Memory B cell (primary cell): ENCODE measurements around the gene SIK3.
"Not testable (repeated sequence)": the region's sequence is repeated elsewhere in the genome, so short reads cannot be mapped to it uniquely, and the experiment has no call there.

Experiments used
- ATAC-seq: fragments of 150-1000 bp; cut with Tn5 transposase; 2 replicates; pipeline ENCODE4 v1.10.0; 2021; ENCODE audit warnings: low read depth, mild to moderate bottlenecking, moderate library complexity
- DNase-seq, 2 donors: peaks; one replicate each; pipeline ENCODE4 v3.0.0; 2022; ENCODE audit warnings: low spot score in 2 of 2
- H3K27ac Mint-ChIP-seq: one replicate; pipeline ENCODE4 v1.8.0; 2022; ENCODE audit warnings: mild to moderate bottlenecking, moderate library complexity, mixed read lengths
- H3K27me3 Mint-ChIP-seq: one replicate; pipeline ENCODE4 v1.8.0; 2022; ENCODE audit warnings: mixed read lengths
- H3K36me3 Mint-ChIP-seq: one replicate; pipeline ENCODE4 v1.8.0; 2022; ENCODE audit warnings: mild to moderate bottlenecking, mixed read lengths
- H3K4me1 Mint-ChIP-seq: one replicate; pipeline ENCODE4 v1.8.0; 2022; ENCODE audit warnings: mixed read lengths
- H3K4me3 Mint-ChIP-seq: one replicate; pipeline ENCODE4 v1.8.0; 2022; ENCODE audit warnings: mild to moderate bottlenecking, moderate library complexity, mixed read lengths
- H3K9me3 Mint-ChIP-seq: one replicate; pipeline ENCODE4 v1.8.0; 2022; ENCODE audit warnings: mixed read lengths

The SIK3 gene

DNA sequence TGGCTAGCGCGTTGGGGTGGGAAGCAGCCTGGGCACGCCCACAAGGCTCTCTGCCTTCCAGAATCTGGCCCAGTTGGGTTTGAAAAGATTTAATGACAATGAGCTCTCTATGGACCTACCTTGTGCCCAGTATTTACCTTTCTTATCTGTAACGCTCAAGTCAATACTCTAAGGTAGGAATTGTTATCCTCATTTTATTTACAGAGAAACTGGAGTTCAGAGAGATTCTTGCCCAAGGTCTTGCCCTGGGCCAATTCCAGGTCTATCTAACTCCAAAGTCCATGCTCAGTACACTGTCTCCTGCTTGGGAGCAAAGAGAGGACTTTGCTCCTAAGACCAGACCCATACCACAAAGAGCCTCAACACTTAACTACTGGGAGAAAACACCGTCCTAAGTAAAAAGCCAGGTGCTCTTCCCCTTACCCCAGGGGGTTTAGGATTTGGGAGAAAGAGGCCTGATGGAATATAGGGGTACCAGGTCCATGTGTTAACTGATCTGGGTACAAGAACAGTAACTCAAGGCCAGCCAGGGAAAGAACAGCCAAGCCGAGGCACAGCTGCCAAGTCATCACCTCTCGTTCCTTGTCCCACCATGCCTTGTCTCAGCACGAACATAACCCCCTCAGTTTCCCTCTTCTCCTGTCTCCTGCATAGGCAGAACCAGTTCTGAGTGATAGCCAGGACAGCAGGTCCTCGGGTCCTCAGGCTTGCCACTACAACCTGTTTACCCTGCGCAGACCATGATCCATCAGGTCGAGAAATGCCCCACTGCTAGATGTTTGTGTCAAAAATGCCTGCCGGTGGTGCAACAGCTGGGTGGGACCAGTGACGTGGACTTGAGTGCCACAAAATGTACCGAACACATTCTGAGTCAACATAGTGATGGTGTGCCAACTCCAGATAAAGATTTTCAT lies 289.7 kb downstream of the SIK3 start:
- H3K9me3 Mint-ChIP-seq: no peaks in the 10 kb centered on the region
- H3K36me3 Mint-ChIP-seq: no peaks in the 10 kb centered on the region
- H3K27me3 Mint-ChIP-seq: peaks cover 10% of the 10 kb centered on the region
- no peaks in the 10 kb centered on the region for H3K4me1 Mint-ChIP-seq
- DNase-seq (no peak), ATAC-seq (no peak)
- no peak overlapping the region for H3K4me3 Mint-ChIP-seq
- no peak overlapping the region for H3K27ac Mint-ChIP-seq

DNA sequence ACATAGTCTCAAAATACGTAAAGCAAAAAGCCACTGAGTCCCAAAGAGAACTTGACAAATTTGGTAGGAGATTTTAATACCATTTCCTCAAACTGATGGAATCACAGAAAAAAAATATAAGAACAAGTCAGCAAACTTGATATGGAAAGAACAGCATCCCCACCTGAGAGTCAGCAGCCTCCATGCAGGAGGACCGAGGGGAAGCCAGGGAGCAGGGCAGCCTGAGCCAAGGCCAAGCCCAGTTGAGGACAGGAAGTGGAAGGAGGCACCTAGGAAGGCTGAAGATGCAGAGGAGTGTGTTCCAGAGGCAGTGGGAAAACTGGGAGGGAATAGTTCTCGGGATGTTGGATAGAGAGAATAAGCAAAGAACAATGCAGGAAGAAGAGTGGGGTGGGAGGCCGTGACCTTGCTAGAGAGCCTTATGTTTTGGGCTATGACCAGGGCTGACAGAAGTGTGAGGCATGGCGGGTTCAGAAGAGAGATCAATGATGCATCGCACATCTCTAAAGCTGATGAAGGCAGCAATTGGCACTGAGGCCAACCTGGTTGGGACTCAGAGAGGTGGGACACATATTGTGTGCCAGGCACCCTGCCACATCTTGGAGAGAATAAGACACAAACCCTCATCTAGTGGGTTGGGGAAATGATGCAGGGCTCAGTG lies 290.5 kb downstream of the SIK3 start:
- no peak for DNase-seq
- Mint-ChIP-seq H3K4me3 (no peak overlapping the region), H3K27ac (no peak overlapping the region), H3K4me1 (no peaks in the 10 kb centered on the region), H3K27me3 (peaks cover 13% of the 10 kb centered on the region), H3K9me3 (no peaks in the 10 kb centered on the region), H3K36me3 (no peaks in the 10 kb centered on the region)
- no peak for ATAC-seq

DNA sequence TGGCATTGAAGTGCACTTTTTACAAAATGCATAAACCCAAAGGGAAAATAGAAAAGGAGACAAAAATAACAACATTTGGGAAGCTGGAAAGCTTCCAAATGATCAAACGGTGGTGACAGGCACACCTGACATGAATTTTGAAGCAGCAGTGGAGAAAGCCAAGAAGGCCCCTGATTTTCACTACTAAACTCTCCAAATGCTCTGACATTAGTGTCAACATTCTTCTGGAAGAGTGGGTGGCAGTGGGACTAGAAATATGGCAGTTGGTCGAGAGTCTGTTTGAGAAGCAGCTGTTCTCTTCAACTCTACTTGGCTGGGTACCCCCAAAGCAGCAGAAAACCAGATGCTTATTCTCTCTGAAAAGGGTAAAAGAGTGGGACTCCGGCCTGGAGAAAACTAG lies 294.2 kb downstream of the SIK3 start:
- no peak for DNase-seq
- no peaks in the 10 kb centered on the region for H3K4me1 Mint-ChIP-seq
- H3K27ac Mint-ChIP-seq: no peak overlapping the region
- no peaks in the 10 kb centered on the region for H3K9me3 Mint-ChIP-seq
- no peak overlapping the region for H3K4me3 Mint-ChIP-seq
- H3K36me3 Mint-ChIP-seq: peaks cover 1% of the 10 kb centered on the region
- peaks cover 20% of the 10 kb centered on the region for H3K27me3 Mint-ChIP-seq
- ATAC-seq: no peak

DNA sequence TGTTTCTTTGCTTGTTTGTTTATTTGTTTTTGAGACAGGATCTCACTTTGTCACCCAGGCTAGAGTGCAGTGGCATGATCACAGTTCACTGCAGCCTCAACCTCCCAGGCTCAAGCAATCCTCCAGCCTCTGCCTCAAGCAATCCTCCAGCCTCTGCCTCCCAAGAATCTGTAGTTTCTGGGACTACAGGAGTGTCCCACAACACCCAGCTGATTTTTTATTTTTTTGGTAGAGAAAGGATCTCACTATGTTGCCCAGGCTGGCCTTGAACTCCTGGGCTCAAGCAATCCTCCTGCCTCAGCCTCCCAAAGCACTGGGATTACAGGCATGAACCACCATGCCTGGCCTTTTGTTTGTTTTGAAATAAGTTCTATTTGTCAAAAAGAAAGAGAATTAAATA lies 296.6 kb downstream of the SIK3 start:
- not testable (repeated sequence) for H3K36me3 Mint-ChIP-seq, H3K4me1 Mint-ChIP-seq, H3K9me3 Mint-ChIP-seq, H3K27ac Mint-ChIP-seq, ATAC-seq, H3K4me3 Mint-ChIP-seq, DNase-seq
- peaks cover 14% of the 10 kb centered on the region for H3K27me3 Mint-ChIP-seq

DNA sequence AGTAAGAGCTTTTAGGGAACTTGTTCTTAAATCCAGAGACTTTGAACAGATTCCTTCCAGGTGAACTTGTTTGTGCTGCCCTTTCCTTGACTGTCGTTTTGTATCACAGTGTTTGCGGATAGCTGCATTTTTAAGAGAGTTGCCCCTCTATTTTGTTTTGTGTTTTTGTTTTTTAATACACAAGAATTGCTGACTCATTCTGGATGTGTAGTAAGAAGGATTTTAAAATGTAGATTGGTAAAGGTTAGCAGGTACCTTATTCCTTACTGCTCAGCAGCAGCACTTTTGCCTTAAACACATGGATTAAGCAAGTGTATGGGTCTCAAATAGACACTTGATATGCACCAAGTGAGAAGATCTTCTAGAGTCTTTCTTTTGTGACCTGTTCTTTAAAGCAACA lies 297.6 kb downstream of the SIK3 start:
- H3K36me3 Mint-ChIP-seq: peaks cover 1% of the 10 kb centered on the region
- no peaks in the 10 kb centered on the region for H3K9me3 Mint-ChIP-seq
- DNase-seq (no peak), ATAC-seq (no peak)
- peaks cover 14% of the 10 kb centered on the region for H3K27me3 Mint-ChIP-seq
- H3K27ac Mint-ChIP-seq: no peak overlapping the region
- H3K4me1 Mint-ChIP-seq: peaks cover 2% of the 10 kb centered on the region
- no peak overlapping the region for H3K4me3 Mint-ChIP-seq

DNA sequence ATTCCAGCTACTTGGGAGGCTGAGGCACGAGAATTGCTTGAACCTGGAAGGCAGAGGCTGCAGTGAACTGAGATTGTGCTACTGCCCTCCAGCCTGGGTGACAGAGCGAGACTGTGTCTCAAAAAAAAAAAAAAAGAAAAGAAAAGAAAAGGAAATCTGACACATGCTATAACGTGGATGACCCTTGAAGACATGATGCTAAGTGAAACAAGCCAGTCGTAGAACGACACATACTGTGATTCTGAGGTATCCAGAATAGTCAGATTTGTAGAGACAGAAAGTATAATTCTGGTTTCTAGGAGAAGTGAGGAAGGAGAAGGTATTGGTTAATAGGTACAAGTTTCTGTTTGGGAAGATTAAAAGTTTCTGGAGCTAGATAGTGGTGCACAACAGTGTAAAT lies 299.9 kb downstream of the SIK3 start:
- Mint-ChIP-seq H3K27ac (no peak overlapping the region), H3K4me1 (peaks cover 2% of the 10 kb centered on the region), H3K4me3 (no peak overlapping the region), H3K27me3 (peaks cover 11% of the 10 kb centered on the region), H3K9me3 (no peaks in the 10 kb centered on the region), H3K36me3 (peaks cover 1% of the 10 kb centered on the region)
- ATAC-seq (no peak), DNase-seq (no peak)

DNA sequence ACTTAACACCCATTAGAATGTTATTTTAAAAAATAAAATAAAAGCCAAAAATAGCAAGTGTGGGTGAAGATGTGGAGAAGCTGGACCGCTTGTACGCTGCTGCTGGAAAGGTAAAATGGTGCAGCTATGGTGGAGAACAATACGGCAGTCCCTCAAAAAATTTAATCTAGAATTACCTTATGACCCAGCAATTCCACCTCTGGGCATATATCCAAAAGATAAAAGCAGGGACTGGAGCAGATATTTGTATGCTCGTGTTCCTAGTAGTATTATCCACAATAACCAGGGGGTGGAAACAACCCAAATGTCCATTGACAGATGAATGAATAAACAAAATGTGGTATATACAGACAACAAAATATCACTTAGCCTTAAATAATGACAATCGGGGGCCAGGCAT lies 300.4 kb downstream of the SIK3 start:
- Mint-ChIP-seq H3K27ac (no peak overlapping the region), H3K36me3 (peaks cover 1% of the 10 kb centered on the region), H3K4me3 (no peak overlapping the region), H3K27me3 (peaks cover 10% of the 10 kb centered on the region), H3K9me3 (no peaks in the 10 kb centered on the region), H3K4me1 (peaks cover 2% of the 10 kb centered on the region)
- no peak for DNase-seq
- ATAC-seq: no peak

DNA sequence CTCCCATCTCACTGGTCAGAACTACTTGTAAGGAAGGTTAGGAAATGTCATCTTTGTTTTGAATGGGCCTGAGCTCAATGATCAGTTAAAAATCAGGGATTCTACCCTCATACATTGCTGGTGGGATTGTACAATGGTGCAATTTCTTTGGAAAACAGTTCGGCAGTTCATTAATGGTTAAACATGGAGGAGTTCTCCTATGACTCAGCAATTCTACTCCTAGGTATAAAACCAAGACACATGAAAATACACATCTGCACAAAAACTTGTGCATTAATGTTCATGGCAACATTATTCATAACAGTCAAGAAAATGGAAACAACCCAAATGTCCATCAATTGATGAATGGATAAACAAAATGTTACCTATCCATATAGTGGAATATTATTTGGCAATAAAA lies 301.7 kb downstream of the SIK3 start:
- DNase-seq (no peak), ATAC-seq (no peak)
- Mint-ChIP-seq H3K27ac (no peak overlapping the region), H3K4me1 (peaks cover 2% of the 10 kb centered on the region), H3K9me3 (no peaks in the 10 kb centered on the region), H3K36me3 (peaks cover 1% of the 10 kb centered on the region), H3K27me3 (peaks cover 3% of the 10 kb centered on the region), H3K4me3 (no peak overlapping the region)

DNA sequence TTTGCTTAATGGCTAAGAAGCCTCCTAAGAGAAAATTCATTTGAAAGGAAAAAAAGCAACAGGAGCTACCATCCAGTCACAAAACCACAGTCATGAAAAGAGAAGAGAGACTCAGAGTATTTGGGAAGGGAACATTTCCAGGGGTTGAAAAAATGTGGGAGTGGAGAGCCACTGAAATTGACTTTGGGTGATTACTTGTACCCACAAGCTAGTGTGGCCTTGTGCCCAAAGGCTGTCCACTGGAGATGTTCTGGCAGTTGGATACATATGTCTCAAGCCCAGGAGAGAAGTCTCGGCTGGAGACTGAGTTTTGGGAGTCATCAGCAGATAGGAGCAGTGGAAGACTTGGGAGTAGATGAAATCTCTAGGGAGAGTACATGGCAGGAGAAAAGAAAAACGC lies 303.4 kb downstream of the SIK3 start:
- H3K4me1 Mint-ChIP-seq: peaks cover 8% of the 10 kb centered on the region
- no peak for DNase-seq
- no peaks in the 10 kb centered on the region for H3K36me3 Mint-ChIP-seq
- H3K27me3 Mint-ChIP-seq: peaks cover 2% of the 10 kb centered on the region
- H3K4me3 Mint-ChIP-seq: no peak overlapping the region
- ATAC-seq: no peak
- H3K9me3 Mint-ChIP-seq: no peaks in the 10 kb centered on the region
- H3K27ac Mint-ChIP-seq: no peak overlapping the region

DNA sequence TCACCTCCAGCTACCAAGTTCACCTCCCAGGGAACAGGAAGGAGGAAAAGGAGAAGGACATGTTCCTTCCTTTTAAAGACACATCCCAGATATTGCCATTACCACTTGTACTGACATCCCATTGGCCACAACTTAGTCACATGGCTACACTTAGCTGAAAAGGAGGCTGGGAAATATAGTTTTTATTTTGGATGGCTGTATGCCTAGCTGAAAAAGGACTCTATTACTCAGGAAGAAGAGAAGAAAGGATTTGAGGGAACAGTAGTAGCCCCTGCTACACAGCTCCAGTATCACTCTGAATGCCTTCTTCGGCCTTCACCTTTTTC lies 304.5 kb downstream of the SIK3 start:
- ATAC-seq (no peak), DNase-seq (no peak)
- H3K27me3 Mint-ChIP-seq: no peaks in the 10 kb centered on the region
- H3K4me1 Mint-ChIP-seq: peaks cover 8% of the 10 kb centered on the region
- no peak overlapping the region for H3K4me3 Mint-ChIP-seq
- no peaks in the 10 kb centered on the region for H3K9me3 Mint-ChIP-seq
- no peaks in the 10 kb centered on the region for H3K36me3 Mint-ChIP-seq
- no peak overlapping the region for H3K27ac Mint-ChIP-seq
